Esophagus squamous epithelium (tissue), 5 donors: Measurements from ENCODE around the gene IGSF9. TPM values are rescaled to one million over a fixed set of nuclear protein-coding genes. Genes with fewer than 3 reads are reported as not detected.

Experiments used
- DNase-seq: peaks from one replicate; lab custom pipeline; 2025; lab: John Stamatoyannopoulos, UW
- H3K27ac ChIP-seq, 4 donors: fragments of 200-600 bp; sonication (generic); one replicate each; pipeline ENCODE4 v1.5.1; 2016 to 2019; ENCODE audit warnings: mild to moderate bottlenecking in 1 of 4
- H3K27me3 ChIP-seq, 4 donors: fragments of 200-600 bp; sonication (generic); 1 replicate in 3 of 4; 2 replicates in 1 of 4; pipeline versions ENCODE4 v1.5.1 to v1.6.0; 2017 to 2021; ENCODE audit warnings: antibody characterized with exemption in 1 of 4
- H3K36me3 ChIP-seq, 3 donors: fragments of 200-600 bp; sonication (generic); one replicate each; pipeline ENCODE4 v1.5.1; 2016 to 2019
- H3K4me1 ChIP-seq, 3 donors: fragments of 200-600 bp; sonication (generic); one replicate each; pipeline ENCODE4 v1.5.1; 2017 to 2019
- H3K4me3 ChIP-seq, 4 donors: fragments of 200-600 bp; sonication (generic); 1 replicate in 3 of 4; 2 replicates in 1 of 4; pipeline ENCODE4 v1.5.1; 2016 to 2019; ENCODE audit warnings: mild to moderate bottlenecking in 2 of 4, moderate library complexity in 1 of 4
- H3K9me3 ChIP-seq, 3 donors: fragments of 200-600 bp; sonication (generic); one replicate each; pipeline ENCODE4 v1.5.1; 2016 to 2019
- CTCF ChIP-seq, 6 experiments: fragments of 450-650 bp in 4 of 6; fragments of 200-600 bp in 2 of 6; sonication (generic) in 2 of 6; IDR thresholded peaks; one replicate each; pipeline ENCODE4 v1.5.1; 2016 to 2019; ENCODE audit warnings: antibody characterized with exemption in 6 of 6, mild to moderate bottlenecking in 4 of 6, moderate library complexity in 4 of 6
- POLR2A ChIP-seq, 4 donors: fragments of 450-650 bp; IDR thresholded peaks; one replicate each; pipeline ENCODE4 v1.6.1; 2017; ENCODE audit warnings: antibody characterized with exemption in 4 of 4, mild to moderate bottlenecking in 4 of 4, moderate library complexity in 3 of 4
- WGBS, 2 donors: methylation state at CpG; one replicate each; pipeline ENCODE4 v1.1.5; 2018; 5-methylcytosine and 5-hydroxymethylcytosine counted together
- intact Hi-C: fragments of 100-400 bp; cut with DNase I; formaldehyde crosslinking; loops from one replicate; pipeline ENCODE4 v1.15.0; 2022
- total RNA-seq, 4 donors: library from RNA; depleted of rRNA; stranded (reverse); fragments of >200 nt; gene quantifications; one replicate each; pipeline ENCODE4 v1.1.0, GENCODE V29; 2016
- donor health status: DM: yes; HTN: yes; CAD: no.

Gene IGSF9
- total RNA-seq, 4 donors from 2014 or later, result 4.2 to 12.0 (median 8.8) TPM

DNA sequence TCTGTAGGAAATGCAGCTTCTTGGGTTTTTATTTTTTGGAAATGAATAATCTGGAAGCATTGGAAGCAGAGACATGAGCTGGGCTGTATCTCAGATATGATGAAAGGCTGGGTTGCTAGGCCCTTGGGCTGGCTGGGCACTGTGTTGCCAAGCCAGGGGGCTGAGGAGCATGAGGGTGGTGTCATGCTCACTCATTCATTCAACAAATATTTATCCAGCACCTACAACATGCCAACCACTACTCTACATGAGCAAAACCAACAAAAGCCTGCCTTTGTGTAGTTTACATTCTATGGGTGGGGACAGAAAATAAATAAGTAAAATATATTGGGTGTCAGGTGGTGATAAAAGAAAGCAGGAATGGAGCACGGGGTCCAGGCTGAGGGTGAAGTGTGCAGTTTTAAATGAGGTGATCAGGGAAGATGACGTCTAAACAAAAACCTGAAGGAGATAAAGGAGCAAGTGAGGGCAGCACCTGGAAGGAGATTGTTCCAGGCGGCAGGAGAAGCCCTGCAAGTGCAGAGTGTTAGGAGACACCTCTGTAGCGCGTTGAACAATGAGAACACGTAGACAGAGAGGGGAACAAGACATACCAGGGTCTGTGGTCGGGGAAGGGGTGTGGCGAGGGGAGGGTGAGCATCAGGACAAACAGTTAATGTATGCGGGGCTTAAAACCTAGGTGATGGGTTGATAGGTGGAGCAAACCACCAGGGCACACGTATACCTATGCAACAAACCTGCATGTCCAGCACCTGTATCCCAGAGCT lies 31.0 kb downstream of the IGSF9 start:
- Histone ChIP-seq H3K36me3 (peaks cover 12 to 37% (median 13%) of the 10 kb centered on the region in 3 donors), H3K4me1 (peaks cover 23 to 95% (median 66%) of the 10 kb centered on the region in 3 donors), H3K4me3 (no peak overlapping the region), H3K9me3 (no peaks in the 10 kb centered on the region), H3K27me3 (no peaks in the 10 kb centered on the region), H3K27ac (peak overlapping the region in 3 of 4 donors; percentile 21 to 79 (median 74))
- intact Hi-C loops, result no loop called here
- no peak for DNase-seq
- no peak for TF ChIP-seq POLR2A (IDR thresholded peaks at IDR 0.05)
- TF ChIP-seq CTCF (IDR thresholded peaks at IDR 0.05), result no peak
- 76 to 79% methylated on average over 10 of the region's 10 CpGs for WGBS, 2 donors

DNA sequence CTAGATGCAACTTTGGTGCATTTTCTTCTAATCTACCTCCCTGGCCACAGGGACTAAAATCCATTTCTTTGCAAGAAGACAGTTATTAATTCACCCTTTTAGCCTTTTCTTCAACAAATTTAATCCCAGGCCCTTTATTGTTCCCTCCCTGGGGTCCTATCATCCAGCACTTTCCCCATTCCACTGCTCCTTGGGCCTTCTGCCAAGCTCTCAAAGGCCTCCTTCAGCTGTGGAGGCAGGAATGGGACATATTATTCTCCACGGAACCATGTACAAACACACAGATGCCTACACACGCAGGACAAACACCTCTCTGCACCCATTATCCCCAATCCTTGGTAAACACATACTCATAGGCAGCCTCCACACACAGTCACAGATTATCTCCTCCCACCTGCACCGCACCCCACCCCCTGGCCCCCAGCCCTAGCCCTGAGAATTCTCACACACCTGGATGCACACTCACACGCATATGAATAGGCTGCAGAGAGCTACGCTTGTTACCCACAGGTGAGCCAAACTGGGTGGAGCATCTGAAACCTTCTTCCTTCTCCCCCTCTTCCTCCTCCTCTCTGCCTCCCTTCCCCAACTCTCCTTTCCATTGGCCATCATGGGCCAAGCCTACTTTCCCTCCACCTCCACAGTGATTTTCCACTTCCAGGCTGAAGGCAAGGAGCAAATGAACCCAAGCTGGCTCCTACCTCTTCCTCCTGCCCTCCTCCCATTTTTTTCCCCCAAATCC lies 31.8 kb downstream of the IGSF9 start:
- H3K9me3 ChIP-seq, result no peaks in the 10 kb centered on the region
- H3K4me3 ChIP-seq, result no peak overlapping the region
- peaks cover 23 to 87% (median 58%) of the 10 kb centered on the region in 3 donors for H3K4me1 ChIP-seq
- H3K36me3 ChIP-seq, result peaks cover 4 to 29% (median 5%) of the 10 kb centered on the region in 3 donors
- 20 to 60% methylated on average over 4 to 5 of the region's 5 CpGs for WGBS, 2 donors
- DNase-seq, result no peak
- intact Hi-C loops, result no loop called here
- H3K27me3 ChIP-seq, result no peaks in the 10 kb centered on the region
- TF ChIP-seq CTCF (IDR thresholded peaks at IDR 0.05) (no peak), POLR2A (IDR thresholded peaks at IDR 0.05) (no peak)
- peak overlapping the region; percentile 15 to 79 (median 48) for H3K27ac ChIP-seq

- Histone ChIP-seq H3K27me3 (no peaks in the 10 kb centered on the region), H3K9me3 (no peaks in the 10 kb centered on the region), H3K4me1 (peaks cover 14 to 65% (median 37%) of the 10 kb centered on the region in 3 donors), H3K27ac (peak overlapping the region in 3 of 4 donors; percentile 19 to 80 (median 72)), H3K4me3 (no peak overlapping the region), H3K36me3 (peaks cover 0 to 8% (median 0%) of the 10 kb centered on the region in 3 donors)
- intact Hi-C loops, result no loop called here
- TF ChIP-seq POLR2A (IDR thresholded peaks at IDR 0.05), result no peak
- no peak for DNase-seq
- WGBS, 2 donors, result 71 to 87% methylated on average over 3 to 6 of the region's 6 CpGs
Observed at GRCh38 chr1:159911326-159912070, 33.9 kb downstream of the IGSF9 start.

- H3K4me3 ChIP-seq, result no peak overlapping the region
- H3K36me3 ChIP-seq, result no peaks in the 10 kb centered on the region
- H3K9me3 ChIP-seq, result no peaks in the 10 kb centered on the region
- no peak for DNase-seq
- H3K27me3 ChIP-seq, result no peaks in the 10 kb centered on the region
- no peak for TF ChIP-seq POLR2A (IDR thresholded peaks at IDR 0.05)
- no peak for TF ChIP-seq CTCF (IDR thresholded peaks at IDR 0.05)
- H3K27ac ChIP-seq, result no peak overlapping the region
- intact Hi-C loops, result no loop called here
- 76 to 78% methylated on average over 8 to 9 of the region's 9 CpGs for WGBS, 2 donors
- peaks cover 7 to 36% (median 21%) of the 10 kb centered on the region in 3 donors for H3K4me1 ChIP-seq
Observed at GRCh38 chr1:159908031-159908940, 37.1 kb downstream of the IGSF9 start.
